ENCODE results near the gene VEGFA.

VEGFA gene

GRCh38 chr6:43759136-43759906 is 10.7 kb upstream of the VEGFA start:
- no peak for DNase-seq (ENCODE audit: low spot score)

- no peak for DNase-seq (ENCODE audit: low spot score)
Measured at GRCh38 chr6:43759907-43760206, 10.2 kb upstream of the VEGFA start.

- no peak for DNase-seq (ENCODE audit: low spot score)
Measured at GRCh38 chr6:43760210-43761168, 9.5 kb upstream of the VEGFA start.

GRCh38 chr6:43761666-43762409 is 8.2 kb upstream of the VEGFA start:
- DNase-seq (ENCODE audit: low spot score) = no peak

GRCh38 chr6:43762410-43762768 is 7.6 kb upstream of the VEGFA start:
- no peak for DNase-seq (ENCODE audit: low spot score)

GRCh38 chr6:43762966-43763695 is 6.9 kb upstream of the VEGFA start:
- DNase-seq (ENCODE audit: low spot score) = no peak

- DNase-seq (ENCODE audit: low spot score) = no peak
Measured at GRCh38 chr6:43763812-43764522, 6.0 kb upstream of the VEGFA start.

GRCh38 chr6:43764772-43765171 is 5.2 kb upstream of the VEGFA start:
- DNase-seq (ENCODE audit: low spot score) = no peak

GRCh38 chr6:43765776-43766499 is 4.1 kb upstream of the VEGFA start:
- no peak for DNase-seq (ENCODE audit: low spot score)

- DNase-seq (ENCODE audit: low spot score) = no peak
Measured at GRCh38 chr6:43766500-43766853, 3.5 kb upstream of the VEGFA start.

- DNase-seq (ENCODE audit: low spot score) = no peak
Measured at GRCh38 chr6:43766964-43767461, 3.0 kb upstream of the VEGFA start.

GRCh38 chr6:43767553-43768505 is 2.2 kb upstream of the VEGFA start:
- no peak for DNase-seq (ENCODE audit: low spot score)

GRCh38 chr6:43768506-43768860 is 1.5 kb upstream of the VEGFA start:
- no peak for DNase-seq (ENCODE audit: low spot score)

GRCh38 chr6:43768983-43769525 is 957 bp upstream of the VEGFA start:
- DNase-seq (ENCODE audit: low spot score) = no peak

- no peak for DNase-seq (ENCODE audit: low spot score)
Measured at GRCh38 chr6:43770372-43771209, 580 bp downstream of the VEGFA start.

- DNase-seq (ENCODE audit: low spot score) = no peak
Measured at GRCh38 chr6:43771210-43771857, 1.3 kb downstream of the VEGFA start.

- no peak for DNase-seq (ENCODE audit: low spot score)
Measured at GRCh38 chr6:43771858-43772680, 2.1 kb downstream of the VEGFA start.

All from pons (tissue), 1 donor.